NCI-H146 (cell line): ENCODE results near the gene CRK.
"Not testable (repeated sequence)": the region's sequence is repeated elsewhere in the genome, so short reads cannot be mapped to it uniquely, and the experiment has no call there.

Source experiments
- DNase-seq: peaks from one replicate; lab custom pipeline; 2025; lab: John Stamatoyannopoulos, UW

Gene CRK

GRCh38 chr17:1387490-1388227, 68.4 kb downstream of the CRK start:
- DNase-seq: not testable (repeated sequence)

- DNase-seq: not testable (repeated sequence)
These were observed 69.3 kb downstream of the CRK start for GRCh38 chr17:1386675-1387190.

DNA sequence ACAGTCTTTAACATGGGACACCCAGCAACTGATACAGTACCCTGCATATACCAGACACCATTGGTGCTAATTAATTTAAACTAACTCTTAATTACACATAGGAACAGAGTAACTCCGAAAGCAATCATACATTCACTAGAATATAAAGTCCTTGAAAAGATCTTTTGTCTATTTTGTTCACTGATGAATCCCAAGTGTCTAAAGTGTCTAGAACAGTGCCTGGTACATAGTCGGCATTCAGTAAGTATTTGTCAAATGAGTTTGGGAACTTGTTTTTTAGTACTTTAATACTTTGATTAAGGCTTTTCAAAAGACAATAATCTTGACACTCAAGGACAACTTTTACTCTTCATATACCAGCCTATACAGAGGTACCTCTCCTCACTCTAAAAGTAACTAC, 69.8 kb downstream of the CRK start:
- DNase-seq: no peak

GRCh38 chr17:1385861-1386260, 70.2 kb downstream of the CRK start:
- DNase-seq: no peak

DNA sequence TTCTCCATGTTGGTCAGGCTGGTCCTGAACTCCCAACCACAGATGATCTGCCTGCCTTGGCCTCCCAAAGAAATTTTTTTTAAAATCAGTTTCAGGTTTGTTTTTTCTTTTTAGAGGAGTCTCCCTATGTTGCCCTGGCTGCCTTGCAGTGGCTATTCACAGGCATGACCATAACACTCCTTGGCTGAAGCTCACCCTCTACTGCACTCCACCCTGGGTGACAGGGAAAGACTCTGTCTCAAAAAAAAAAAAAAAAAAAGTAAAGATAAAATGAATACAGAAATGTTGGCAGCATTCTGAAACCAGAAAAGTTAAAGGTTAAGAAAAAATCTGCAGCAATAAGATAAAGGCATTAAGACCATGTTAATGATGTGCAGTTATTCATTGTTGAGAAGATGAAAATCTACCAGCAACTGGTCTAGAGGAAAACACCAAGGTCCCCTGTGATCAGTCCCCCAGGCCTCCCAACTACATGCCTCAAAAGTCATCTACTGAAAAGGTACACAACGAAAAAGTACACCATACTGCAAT, 71.1 kb downstream of the CRK start:
- DNase-seq: no peak

DNA sequence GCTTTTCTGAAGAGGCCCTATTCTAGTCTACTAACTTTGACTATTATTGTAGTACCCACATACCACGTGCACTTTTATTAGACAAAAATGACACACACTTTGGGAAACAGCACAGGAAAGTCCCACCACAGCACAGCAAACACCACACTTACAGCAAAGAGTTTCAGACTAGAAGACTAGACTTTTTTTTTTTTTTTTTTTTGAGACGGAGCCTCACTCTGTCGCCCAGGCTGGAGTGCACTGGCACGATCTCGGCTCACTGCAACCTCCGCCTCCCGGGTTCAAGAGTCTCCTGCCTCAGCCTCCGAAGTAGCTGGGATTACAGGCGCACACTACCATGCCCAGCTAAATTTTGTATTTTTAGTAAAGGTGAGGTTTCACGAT, 76.1 kb downstream of the CRK start:
- no peak for DNase-seq

DNA sequence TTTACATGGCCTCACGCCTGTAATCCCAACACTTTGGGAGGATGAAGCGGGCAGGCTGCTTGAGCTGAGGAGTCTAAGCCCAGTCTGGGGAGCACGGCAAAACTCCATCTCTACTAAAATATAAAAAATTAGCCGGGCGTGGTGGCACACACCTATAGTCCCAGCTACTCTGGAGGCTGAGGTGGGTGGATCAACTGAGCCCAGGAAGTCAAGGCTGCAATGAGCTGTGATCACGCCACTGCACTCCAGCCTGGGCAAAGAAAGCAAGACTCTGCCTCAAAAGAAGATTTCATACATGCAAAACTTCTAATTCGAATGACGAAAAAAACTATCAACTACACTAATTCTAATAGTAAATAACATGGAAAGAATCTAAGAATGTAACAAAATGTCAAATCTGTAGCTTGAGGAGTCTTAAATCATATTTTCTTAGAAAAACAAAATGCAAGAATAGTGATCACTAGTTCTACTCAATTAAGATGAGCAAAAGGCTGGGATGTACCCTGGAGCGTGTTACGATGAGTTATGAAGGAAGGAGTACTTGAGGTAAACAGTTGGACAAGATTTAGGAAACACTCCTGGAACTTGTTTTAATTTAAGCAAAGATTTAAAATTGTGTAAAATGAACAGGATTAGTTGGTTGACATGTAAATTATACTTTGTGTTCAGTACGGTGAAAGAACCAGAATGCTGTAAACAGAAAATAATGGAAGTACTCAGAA, 76.7 kb downstream of the CRK start:
- DNase-seq: no peak

DNA sequence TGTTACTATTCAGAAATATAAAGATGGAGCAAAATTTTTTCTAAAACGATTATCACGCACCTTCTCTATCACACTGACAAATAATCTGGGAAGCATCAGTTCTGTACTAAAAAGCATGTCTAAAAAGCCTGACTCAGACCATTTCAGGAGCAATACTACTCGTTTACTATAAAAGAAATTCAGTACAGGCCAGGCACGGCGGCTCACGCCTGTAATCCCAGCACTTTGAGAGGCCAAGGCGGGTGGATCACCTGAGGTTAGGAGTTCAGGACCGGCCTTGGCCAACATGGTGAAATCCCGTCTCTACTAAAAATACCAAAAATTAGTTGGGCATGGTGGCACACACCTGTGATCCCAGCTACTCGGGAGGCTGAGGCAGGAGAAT, 77.6 kb downstream of the CRK start:
- not testable (repeated sequence) for DNase-seq

GRCh38 chr17:1377334-1377733, 78.7 kb downstream of the CRK start:
- no peak for DNase-seq

- no peak for DNase-seq
These were observed 80.0 kb downstream of the CRK start for GRCh38 chr17:1376061-1376460.

DNA sequence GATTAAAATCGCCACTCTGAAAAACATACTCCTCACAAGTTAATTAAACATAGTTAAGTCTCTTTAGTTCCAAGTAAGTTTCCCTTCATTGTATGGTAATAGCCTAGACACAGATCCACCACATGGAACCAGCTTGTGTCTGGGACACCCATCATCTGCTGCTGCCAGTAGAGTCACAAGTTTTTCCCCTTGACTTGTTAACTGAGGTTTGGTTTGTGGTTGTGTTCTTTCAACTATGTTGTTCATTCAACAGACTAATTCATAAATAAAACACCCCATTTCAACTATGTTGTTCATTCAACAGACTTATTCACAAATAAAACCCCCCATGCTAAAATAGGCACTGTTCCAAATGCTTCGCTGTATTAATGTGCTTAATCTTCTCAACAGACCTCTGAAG, 80.4 kb downstream of the CRK start:
- DNase-seq: no peak

DNA sequence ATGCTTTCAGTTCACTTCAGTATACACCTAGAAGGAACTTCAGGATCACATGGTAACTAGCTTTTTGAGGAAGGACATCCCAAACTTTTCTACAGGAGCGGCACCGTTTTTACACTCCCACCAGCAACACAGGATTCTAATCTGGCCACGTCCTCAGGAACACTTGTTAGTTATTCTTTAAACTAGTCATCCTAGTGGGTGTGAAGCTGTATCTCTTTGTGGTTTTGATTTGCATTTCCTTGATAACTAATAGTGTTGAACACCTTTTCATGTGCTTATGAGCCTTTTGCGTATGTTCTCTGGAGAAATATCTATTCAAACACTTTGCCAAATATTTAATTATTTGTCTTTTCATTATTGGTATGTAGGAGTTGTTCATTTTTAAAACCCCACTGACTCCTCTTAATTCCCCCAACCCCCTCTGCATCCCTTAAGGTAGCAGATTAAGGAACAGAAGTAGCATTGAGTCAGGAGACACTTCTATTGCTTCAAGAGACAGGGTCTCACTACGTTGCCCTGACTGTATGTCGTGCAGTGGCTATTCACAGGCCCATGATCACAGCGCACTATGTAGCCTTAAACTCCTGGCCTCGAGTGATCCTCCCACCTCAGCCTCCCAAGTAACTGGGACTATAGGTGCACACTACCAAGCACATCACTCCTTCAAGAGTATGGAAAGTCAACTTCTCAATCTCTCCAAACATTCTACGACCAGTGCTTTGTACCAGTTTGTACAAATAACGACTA, 81.4 kb downstream of the CRK start:
- no peak for DNase-seq

GRCh38 chr17:1373707-1374237, 82.3 kb downstream of the CRK start:
- no peak for DNase-seq

GRCh38 chr17:1372618-1373017, 83.4 kb downstream of the CRK start:
- no peak for DNase-seq

DNA sequence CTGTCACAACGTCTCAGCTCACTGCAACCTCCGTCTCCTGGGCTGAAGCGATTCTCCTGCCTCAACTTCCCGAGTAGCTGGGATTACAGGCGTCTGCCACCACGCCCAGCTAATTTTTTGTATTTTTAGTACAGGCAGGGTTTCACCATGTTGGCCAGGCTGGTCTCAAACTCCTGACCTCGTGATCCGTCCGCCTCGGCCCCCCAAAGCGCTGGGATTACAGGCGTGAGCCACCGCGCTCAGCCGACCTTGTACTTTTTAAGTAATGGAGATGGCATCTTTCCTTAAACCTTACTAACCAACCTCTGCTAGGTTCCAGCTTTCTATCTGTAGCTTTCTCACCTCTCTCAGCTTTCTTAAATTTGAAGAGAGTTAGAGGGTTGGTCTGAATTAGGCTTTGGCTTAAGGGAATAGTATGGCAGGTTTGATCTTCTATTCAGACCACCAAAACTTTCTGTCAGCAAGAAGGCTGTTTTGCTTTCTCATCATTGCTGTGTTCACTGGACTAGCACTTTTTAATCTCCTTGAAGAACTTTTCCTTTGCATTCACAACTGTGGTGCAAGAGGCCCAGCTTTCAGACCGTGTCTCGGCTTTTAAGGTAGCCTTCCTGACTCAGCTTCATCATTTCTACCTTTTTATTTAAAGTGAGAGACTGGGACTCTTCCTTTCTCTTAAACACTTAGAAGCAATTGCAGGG, 84.0 kb downstream of the CRK start:
- no peak for DNase-seq
